Globus pallidus (tissue), 1 donor: Measurements from ENCODE around the gene UBE3A.

Experiments used
- DNase-seq: peaks from one replicate; pipeline ENCODE4 v3.0.0-alpha.2; 2015; ENCODE audit warnings: low spot score

UBE3A gene

GRCh38 chr15:25331404-25331803 is 107.4 kb downstream of the UBE3A start:
- DNase-seq: no peak

GRCh38 chr15:25329696-25330095 is 109.1 kb downstream of the UBE3A start:
- no peak for DNase-seq

GRCh38 chr15:25327686-25328085 is 111.1 kb downstream of the UBE3A start:
- no peak for DNase-seq

- no peak for DNase-seq
Measured at GRCh38 chr15:25325187-25325586, 113.6 kb downstream of the UBE3A start.

- no peak for DNase-seq
Measured at GRCh38 chr15:25323420-25323819, 115.4 kb downstream of the UBE3A start.

GRCh38 chr15:25287823-25288222 is 151.0 kb downstream of the UBE3A start:
- DNase-seq: no peak
